ENCODE measurements around the gene CABCOCO1. TPM values are rescaled to one million over a fixed set of nuclear protein-coding genes. Genes with fewer than 3 reads are reported as not detected.

Gene CABCOCO1
- total and polyA plus RNA-seq, 9 of the 15 experiments (the other 6 are each of a cell fraction or from before 2014, with no cell fraction given) = 0.04 TPM; not detected in 8

DNA sequence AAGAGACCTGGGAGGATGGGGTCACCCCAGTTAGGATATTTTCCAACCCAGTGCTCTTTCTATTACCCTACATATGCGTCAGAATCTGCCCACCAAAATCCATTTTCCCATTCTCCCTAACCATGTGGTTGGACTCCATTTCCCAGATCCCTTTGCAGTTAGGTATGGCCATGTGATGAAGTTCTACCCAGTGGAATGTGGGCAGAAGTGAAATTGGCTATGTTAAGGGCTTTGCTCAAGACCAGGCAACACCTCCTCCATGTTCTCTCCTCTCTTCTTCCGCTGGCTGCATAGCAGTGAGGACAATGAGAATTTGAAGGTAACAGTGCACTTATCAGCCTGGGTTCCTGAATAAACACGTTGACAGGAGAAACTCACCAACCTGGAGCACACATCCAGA is 111.3 kb downstream of the CABCOCO1 start:
- no peak overlapping the region for H3K4me3 ChIP-seq
- peak; percentile 68 for ATAC-seq
- in situ Hi-C loops (cut with MboI) = loop anchor here (25.0 kb wide), 1 partner anchor 1338 kb away; no protein-coding TSS in a partner anchor
- TF ChIP-seq NFE2 (IDR thresholded peaks at IDR 0.05; ENCODE audit: low read depth) (no peak), JUND (IDR thresholded peaks at IDR 0.05; ENCODE audit: borderline replicate concordance, low read depth, low read length) (no peak), JUND (tag; IDR thresholded peaks at IDR 0.05; ENCODE audit: borderline replicate concordance, low read depth, low read length) (peak; percentile 24; the same call in 1 of the 3 replicates), MEF2D (tag; conservative IDR thresholded peaks at IDR 0.05; ENCODE audit: low read depth) (0 out of 2 replicates have a peak, but pooled peaks have one; percentile 28), DMBX1 (CRISPR knock-in tag; IDR thresholded peaks at IDR 0.05; ENCODE audit: borderline replicate concordance) (peak; percentile 95), RAD51 (IDR thresholded peaks at IDR 0.05; ENCODE audit: borderline replicate concordance, low read depth) (peak; percentile 42; the same call in 1 of the 2 replicates), SRSF9 (IDR thresholded peaks at IDR 0.05; ENCODE audit: borderline replicate concordance, low read depth, low read length) (no peak), PTRF (tag; IDR thresholded peaks at IDR 0.05) (peak; percentile 76), HSF4 (CRISPR knock-in tag; IDR thresholded peaks at IDR 0.05; ENCODE audit: borderline replicate concordance) (0 out of 2 replicates have a peak, but pooled peaks have one; percentile 68), ZNF311 (CRISPR knock-in tag; IDR thresholded peaks at IDR 0.05) (peak; percentile 84), ZNF668 (CRISPR knock-in tag; IDR thresholded peaks at IDR 0.05) (0 out of 2 replicates have a peak, but pooled peaks have one; percentile 53)
- TF ChIP-seq, protein P1, sequence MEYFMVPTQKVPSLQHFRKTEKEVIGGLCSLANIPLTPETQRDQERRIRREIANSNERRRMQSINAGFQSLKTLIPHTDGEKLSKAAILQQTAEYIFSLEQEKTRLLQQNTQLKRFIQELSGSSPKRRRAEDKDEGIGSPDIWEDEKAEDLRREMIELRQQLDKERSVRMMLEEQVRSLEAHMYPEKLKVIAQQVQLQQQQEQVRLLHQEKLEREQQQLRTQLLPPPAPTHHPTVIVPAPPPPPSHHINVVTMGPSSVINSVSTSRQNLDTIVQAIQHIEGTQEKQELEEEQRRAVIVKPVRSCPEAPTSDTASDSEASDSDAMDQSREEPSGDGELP (CRISPR knock-in tag; IDR thresholded peaks at IDR 0.05; ENCODE audit: borderline replicate concordance) = no peak
- TF ChIP-seq, protein P2, sequence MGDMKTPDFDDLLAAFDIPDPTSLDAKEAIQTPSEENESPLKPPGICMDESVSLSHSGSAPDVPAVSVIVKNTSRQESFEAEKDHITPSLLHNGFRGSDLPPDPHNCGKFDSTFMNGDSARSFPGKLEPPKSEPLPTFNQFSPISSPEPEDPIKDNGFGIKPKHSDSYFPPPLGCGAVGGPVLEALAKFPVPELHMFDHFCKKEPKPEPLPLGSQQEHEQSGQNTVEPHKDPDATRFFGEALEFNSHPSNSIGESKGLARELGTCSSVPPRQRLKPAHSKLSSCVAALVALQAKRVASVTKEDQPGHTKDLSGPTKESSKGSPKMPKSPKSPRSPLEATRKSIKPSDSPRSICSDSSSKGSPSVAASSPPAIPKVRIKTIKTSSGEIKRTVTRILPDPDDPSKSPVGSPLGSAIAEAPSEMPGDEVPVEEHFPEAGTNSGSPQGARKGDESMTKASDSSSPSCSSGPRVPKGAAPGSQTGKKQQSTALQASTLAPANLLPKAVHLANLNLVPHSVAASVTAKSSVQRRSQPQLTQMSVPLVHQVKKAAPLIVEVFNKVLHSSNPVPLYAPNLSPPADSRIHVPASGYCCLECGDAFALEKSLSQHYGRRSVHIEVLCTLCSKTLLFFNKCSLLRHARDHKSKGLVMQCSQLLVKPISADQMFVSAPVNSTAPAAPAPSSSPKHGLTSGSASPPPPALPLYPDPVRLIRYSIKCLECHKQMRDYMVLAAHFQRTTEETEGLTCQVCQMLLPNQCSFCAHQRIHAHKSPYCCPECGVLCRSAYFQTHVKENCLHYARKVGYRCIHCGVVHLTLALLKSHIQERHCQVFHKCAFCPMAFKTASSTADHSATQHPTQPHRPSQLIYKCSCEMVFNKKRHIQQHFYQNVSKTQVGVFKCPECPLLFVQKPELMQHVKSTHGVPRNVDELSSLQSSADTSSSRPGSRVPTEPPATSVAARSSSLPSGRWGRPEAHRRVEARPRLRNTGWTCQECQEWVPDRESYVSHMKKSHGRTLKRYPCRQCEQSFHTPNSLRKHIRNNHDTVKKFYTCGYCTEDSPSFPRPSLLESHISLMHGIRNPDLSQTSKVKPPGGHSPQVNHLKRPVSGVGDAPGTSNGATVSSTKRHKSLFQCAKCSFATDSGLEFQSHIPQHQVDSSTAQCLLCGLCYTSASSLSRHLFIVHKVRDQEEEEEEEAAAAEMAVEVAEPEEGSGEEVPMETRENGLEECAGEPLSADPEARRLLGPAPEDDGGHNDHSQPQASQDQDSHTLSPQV (IDR thresholded peaks at IDR 0.05) = peak; percentile 97
- TF ChIP-seq, protein P3, sequence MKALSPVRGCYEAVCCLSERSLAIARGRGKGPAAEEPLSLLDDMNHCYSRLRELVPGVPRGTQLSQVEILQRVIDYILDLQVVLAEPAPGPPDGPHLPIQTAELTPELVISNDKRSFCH (CRISPR knock-in tag; IDR thresholded peaks at IDR 0.05) = no peak
- TF ChIP-seq, protein P3 (tag; IDR thresholded peaks at IDR 0.05) = peak; percentile 81
- TF ChIP-seq, protein P4, sequence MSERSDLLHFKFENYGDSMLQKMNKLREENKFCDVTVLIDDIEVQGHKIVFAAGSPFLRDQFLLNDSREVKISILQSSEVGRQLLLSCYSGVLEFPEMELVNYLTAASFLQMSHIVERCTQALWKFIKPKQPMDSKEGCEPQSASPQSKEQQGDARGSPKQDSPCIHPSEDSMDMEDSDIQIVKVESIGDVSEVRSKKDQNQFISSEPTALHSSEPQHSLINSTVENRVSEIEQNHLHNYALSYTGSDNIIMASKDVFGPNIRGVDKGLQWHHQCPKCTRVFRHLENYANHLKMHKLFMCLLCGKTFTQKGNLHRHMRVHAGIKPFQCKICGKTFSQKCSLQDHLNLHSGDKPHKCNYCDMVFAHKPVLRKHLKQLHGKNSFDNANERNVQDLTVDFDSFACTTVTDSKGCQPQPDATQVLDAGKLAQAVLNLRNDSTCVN (CRISPR knock-in tag; IDR thresholded peaks at IDR 0.05) = no peak

More for the DNA sequence above, 111.3 kb downstream of the CABCOCO1 start:
- Histone ChIP-seq H2AFZ (ENCODE audit: low read depth, low read length) (peak overlapping the region; percentile 85), H3K9me1 (ENCODE audit: control insufficient read depth, insufficient read depth, low read length) (no peaks in the 10 kb centered on the region), H3K79me2 (ENCODE audit: control insufficient read depth, insufficient read depth, low read length) (no peaks in the 10 kb centered on the region), H4K20me1 (replicated peaks; ENCODE audit: control insufficient read depth, insufficient read depth, low read length) (no peaks in the 10 kb centered on the region), H3K9me3 (replicated peaks; ENCODE audit: control insufficient read depth, insufficient read depth, low read depth, low read length) (no peaks in the 10 kb centered on the region), H3K9ac (ENCODE audit: insufficient read depth in 1 of 2, low read depth in 2 of 2, low read length in 2 of 2) (no peak overlapping the region), H3K36me3 (ENCODE audit: control insufficient read depth, insufficient read depth, low read length) (no peaks in the 10 kb centered on the region; the same call in 2 of the 3 replicates), H3K27me3 (ENCODE audit: control insufficient read depth in 2 of 2, insufficient read depth in 2 of 2, low read length in 2 of 2) (no peaks in the 10 kb centered on the region), H3K27ac (ENCODE audit: extremely low read depth, low read depth, low read length) (no peak overlapping the region), H3K4me1 (replicated peaks in 1 of 2; ENCODE audit: control insufficient read depth in 2 of 2, insufficient read depth in 2 of 2, low read length in 2 of 2) (peaks cover 0 to 19% of the 10 kb centered on the region in 2 experiments; a peak in 3 of 5 replicates), H3K4me2 (ENCODE audit: insufficient read depth, low read length) (no peak overlapping the region)
- CTCF ChIA-PET (ENCODE audit: low intra/inter-chr PET ratio) = no interaction called here
- FAIRE-seq (no peak), DNase-seq (ENCODE audit: extremely low read depth in 1 of 4, low spot score in 3 of 4) (no peak)
- POLR2A ChIA-PET = no interaction called here
- WGBS (ENCODE audit: insufficient coverage, low coverage, missing lambda C conversion rate) = 58% methylated on average over 3 of the region's 3 CpGs
- intact Hi-C loops (cut with micrococcal nuclease) = no loop called here
- BruUV-seq (replicated peaks) = no TSS peak

Measured in K562 (cell line).